Measurements from ENCODE around the gene GRID2.

- TF ChIP-seq, protein P1, sequence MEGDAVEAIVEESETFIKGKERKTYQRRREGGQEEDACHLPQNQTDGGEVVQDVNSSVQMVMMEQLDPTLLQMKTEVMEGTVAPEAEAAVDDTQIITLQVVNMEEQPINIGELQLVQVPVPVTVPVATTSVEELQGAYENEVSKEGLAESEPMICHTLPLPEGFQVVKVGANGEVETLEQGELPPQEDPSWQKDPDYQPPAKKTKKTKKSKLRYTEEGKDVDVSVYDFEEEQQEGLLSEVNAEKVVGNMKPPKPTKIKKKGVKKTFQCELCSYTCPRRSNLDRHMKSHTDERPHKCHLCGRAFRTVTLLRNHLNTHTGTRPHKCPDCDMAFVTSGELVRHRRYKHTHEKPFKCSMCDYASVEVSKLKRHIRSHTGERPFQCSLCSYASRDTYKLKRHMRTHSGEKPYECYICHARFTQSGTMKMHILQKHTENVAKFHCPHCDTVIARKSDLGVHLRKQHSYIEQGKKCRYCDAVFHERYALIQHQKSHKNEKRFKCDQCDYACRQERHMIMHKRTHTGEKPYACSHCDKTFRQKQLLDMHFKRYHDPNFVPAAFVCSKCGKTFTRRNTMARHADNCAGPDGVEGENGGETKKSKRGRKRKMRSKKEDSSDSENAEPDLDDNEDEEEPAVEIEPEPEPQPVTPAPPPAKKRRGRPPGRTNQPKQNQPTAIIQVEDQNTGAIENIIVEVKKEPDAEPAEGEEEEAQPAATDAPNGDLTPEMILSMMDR (IDR thresholded peaks at IDR 0.05), result no peak
- no peak for TF ChIP-seq POLR2A (IDR thresholded peaks at IDR 0.05)
Measured at GRCh38 chr4:92606227-92606626, 302.5 kb downstream of the GRID2 start.
